PFSK-1 (cell line): ENCODE results near the gene SORCS1.

Experiments
- POLR2AphosphoS5 ChIP-seq: IDR thresholded peaks from 2 replicates; pipeline ENCODE4 v1.6.1; 2012; ENCODE audit warnings: low read depth, mild to moderate bottlenecking, control low read depth, low read length, moderate library complexity
- SIN3A ChIP-seq: IDR thresholded peaks from 2 replicates; pipeline ENCODE4 v1.6.1; 2012; ENCODE audit warnings: mild to moderate bottlenecking, low read length, moderate library complexity, borderline replicate concordance; ENCODE audit not compliant: insufficient read depth
- TF ChIP-seq, protein P1 (sequence below), 2 experiments: IDR thresholded peaks; 2 replicates each; pipeline versions ENCODE4 v1.6.1 to v1.8.0; 2011 to 2012; ENCODE audit warnings: low read depth in 2 of 2, low read length in 2 of 2, control low read depth in 1 of 2, inconsistent platforms in 1 of 2, mild to moderate bottlenecking in 1 of 2, moderate library complexity in 1 of 2; ENCODE audit not compliant: insufficient read depth in 1 of 2

DNA sequence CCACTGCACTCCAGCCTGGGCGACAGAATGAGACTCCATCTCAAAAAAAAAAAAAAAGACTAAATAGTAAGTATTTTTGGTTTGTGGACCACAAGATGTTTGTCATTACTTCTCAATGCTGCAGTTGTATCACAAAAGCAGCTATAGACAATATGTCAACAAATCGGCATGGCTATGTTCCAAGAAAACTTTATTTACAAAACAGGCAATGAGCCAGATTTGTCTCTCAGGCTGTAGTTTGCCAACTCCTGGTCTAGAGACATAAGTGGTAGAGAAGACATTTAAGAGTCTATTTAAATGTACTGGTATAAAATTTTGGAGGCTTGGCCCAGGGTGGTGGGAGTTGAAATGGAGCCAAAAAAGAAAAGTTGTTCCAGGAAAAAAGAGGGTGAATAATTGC is 185.8 kb downstream of the SORCS1 start:
- TF ChIP-seq POLR2AphosphoS5: no peak
- TF ChIP-seq, protein P1, sequence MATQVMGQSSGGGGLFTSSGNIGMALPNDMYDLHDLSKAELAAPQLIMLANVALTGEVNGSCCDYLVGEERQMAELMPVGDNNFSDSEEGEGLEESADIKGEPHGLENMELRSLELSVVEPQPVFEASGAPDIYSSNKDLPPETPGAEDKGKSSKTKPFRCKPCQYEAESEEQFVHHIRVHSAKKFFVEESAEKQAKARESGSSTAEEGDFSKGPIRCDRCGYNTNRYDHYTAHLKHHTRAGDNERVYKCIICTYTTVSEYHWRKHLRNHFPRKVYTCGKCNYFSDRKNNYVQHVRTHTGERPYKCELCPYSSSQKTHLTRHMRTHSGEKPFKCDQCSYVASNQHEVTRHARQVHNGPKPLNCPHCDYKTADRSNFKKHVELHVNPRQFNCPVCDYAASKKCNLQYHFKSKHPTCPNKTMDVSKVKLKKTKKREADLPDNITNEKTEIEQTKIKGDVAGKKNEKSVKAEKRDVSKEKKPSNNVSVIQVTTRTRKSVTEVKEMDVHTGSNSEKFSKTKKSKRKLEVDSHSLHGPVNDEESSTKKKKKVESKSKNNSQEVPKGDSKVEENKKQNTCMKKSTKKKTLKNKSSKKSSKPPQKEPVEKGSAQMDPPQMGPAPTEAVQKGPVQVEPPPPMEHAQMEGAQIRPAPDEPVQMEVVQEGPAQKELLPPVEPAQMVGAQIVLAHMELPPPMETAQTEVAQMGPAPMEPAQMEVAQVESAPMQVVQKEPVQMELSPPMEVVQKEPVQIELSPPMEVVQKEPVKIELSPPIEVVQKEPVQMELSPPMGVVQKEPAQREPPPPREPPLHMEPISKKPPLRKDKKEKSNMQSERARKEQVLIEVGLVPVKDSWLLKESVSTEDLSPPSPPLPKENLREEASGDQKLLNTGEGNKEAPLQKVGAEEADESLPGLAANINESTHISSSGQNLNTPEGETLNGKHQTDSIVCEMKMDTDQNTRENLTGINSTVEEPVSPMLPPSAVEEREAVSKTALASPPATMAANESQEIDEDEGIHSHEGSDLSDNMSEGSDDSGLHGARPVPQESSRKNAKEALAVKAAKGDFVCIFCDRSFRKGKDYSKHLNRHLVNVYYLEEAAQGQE (IDR thresholded peaks at IDR 0.05; ENCODE audit: insufficient read depth in 1 of 2, low read depth in 2 of 2, low read length in 2 of 2): no peak
- no peak for TF ChIP-seq SIN3A
